Measurements from ENCODE around the gene OR13C2.

Gene OR13C2

GRCh38 chr9:104564358-104564757 is 41.1 kb downstream of the OR13C2 start:
- Histone ChIP-seq H3K9me2 (replicated peaks; ENCODE audit: control insufficient read depth, low read length) (no peaks in the 10 kb centered on the region), H3F3A (ENCODE audit: control insufficient read depth, insufficient read depth) (no peaks in the 10 kb centered on the region), H4K20me1 (ENCODE audit: control insufficient read depth, insufficient read depth, low read depth, low read length) (no peaks in the 10 kb centered on the region), H3K27me3 (ENCODE audit: control insufficient read depth, low read length) (no peaks in the 10 kb centered on the region), H3K4me2 (ENCODE audit: low read length) (no peak overlapping the region), H3K9me3 (ENCODE audit: control insufficient read depth, insufficient read depth, low read length) (no peaks in the 10 kb centered on the region), H3K27ac (ENCODE audit: low read depth, low read length) (no peak overlapping the region), H3K4me1 (ENCODE audit: control insufficient read depth, low read length) (no peaks in the 10 kb centered on the region), H3K79me2 (ENCODE audit: control insufficient read depth, low read length) (no peaks in the 10 kb centered on the region), H3K4me3 (ENCODE audit: low read length) (no peak overlapping the region), H3K36me3 (ENCODE audit: control insufficient read depth, low read length) (no peaks in the 10 kb centered on the region)
- TF ChIP-seq EZH2phosphoT487 (IDR thresholded peaks at IDR 0.05; ENCODE audit: borderline replicate concordance, low read length) (no peak), CTCF (IDR thresholded peaks at IDR 0.05; ENCODE audit: low read depth, low read length, poor library complexity, severe bottlenecking) (no peak)

GRCh38 chr9:104556830-104557634 is 48.4 kb downstream of the OR13C2 start:
- H3K27me3 ChIP-seq (ENCODE audit: control insufficient read depth, low read length): no peaks in the 10 kb centered on the region
- no peak overlapping the region for H3K4me2 ChIP-seq (ENCODE audit: low read length)
- no peak overlapping the region for H3K27ac ChIP-seq (ENCODE audit: low read depth, low read length)

GRCh38 chr9:104555521-104555920 is 49.9 kb downstream of the OR13C2 start:
- Histone ChIP-seq H3K27ac (ENCODE audit: low read depth, low read length) (no peak overlapping the region), H3K4me1 (ENCODE audit: control insufficient read depth, low read length) (no peaks in the 10 kb centered on the region), H3K4me3 (ENCODE audit: low read length) (no peak overlapping the region), H3K4me2 (ENCODE audit: low read length) (no peak overlapping the region), H3K9me2 (replicated peaks; ENCODE audit: control insufficient read depth, low read length) (no peaks in the 10 kb centered on the region), H4K20me1 (ENCODE audit: control insufficient read depth, insufficient read depth, low read depth, low read length) (no peaks in the 10 kb centered on the region), H3K79me2 (ENCODE audit: control insufficient read depth, low read length) (no peaks in the 10 kb centered on the region), H3K36me3 (ENCODE audit: control insufficient read depth, low read length) (no peaks in the 10 kb centered on the region), H3F3A (ENCODE audit: control insufficient read depth, insufficient read depth) (no peaks in the 10 kb centered on the region), H3K9me3 (ENCODE audit: control insufficient read depth, insufficient read depth, low read length) (no peaks in the 10 kb centered on the region), H3K27me3 (ENCODE audit: control insufficient read depth, low read length) (no peaks in the 10 kb centered on the region)
- no peak for TF ChIP-seq EZH2phosphoT487 (IDR thresholded peaks at IDR 0.05; ENCODE audit: borderline replicate concordance, low read length)
- no peak for TF ChIP-seq CTCF (IDR thresholded peaks at IDR 0.05; ENCODE audit: low read depth, low read length, poor library complexity, severe bottlenecking)

More at GRCh38 chr9:104556830-104557634, 48.4 kb downstream of the OR13C2 start:
- Histone ChIP-seq H3K4me3 (ENCODE audit: low read length) (no peak overlapping the region), H4K20me1 (ENCODE audit: control insufficient read depth, insufficient read depth, low read depth, low read length) (no peaks in the 10 kb centered on the region), H3K36me3 (ENCODE audit: control insufficient read depth, low read length) (no peaks in the 10 kb centered on the region), H3K4me1 (ENCODE audit: control insufficient read depth, low read length) (no peaks in the 10 kb centered on the region), H3K9me2 (replicated peaks; ENCODE audit: control insufficient read depth, low read length) (no peaks in the 10 kb centered on the region), H3K9me3 (ENCODE audit: control insufficient read depth, insufficient read depth, low read length) (no peaks in the 10 kb centered on the region), H3K79me2 (ENCODE audit: control insufficient read depth, low read length) (no peaks in the 10 kb centered on the region), H3F3A (ENCODE audit: control insufficient read depth, insufficient read depth) (no peaks in the 10 kb centered on the region)
- TF ChIP-seq CTCF (IDR thresholded peaks at IDR 0.05; ENCODE audit: low read depth, low read length, poor library complexity, severe bottlenecking): no peak
- no peak for TF ChIP-seq EZH2phosphoT487 (IDR thresholded peaks at IDR 0.05; ENCODE audit: borderline replicate concordance, low read length)

Measured in DOHH2 (cell line).